Liver (tissue), 3 donors: ENCODE measurements around the gene HENMT1.

Experiments
- EGR1 ChIP-seq, 2 donors: IDR thresholded peaks; 2 replicates each; pipeline ENCODE4 v1.6.1; 2016 to 2018; ENCODE audit warnings: antibody characterized with exemption in 2 of 2, low read depth in 2 of 2
- FOXA1 ChIP-seq: IDR thresholded peaks from 2 replicates; pipeline ENCODE4 v1.6.1; 2016; ENCODE audit warnings: antibody characterized with exemption
- GABPA ChIP-seq, 2 donors: IDR thresholded peaks in 1 of 2; conservative IDR thresholded peaks in 1 of 2; 2 replicates each; pipeline ENCODE4 v1.6.1; 2016; ENCODE audit warnings: antibody characterized with exemption in 2 of 2, mild to moderate bottlenecking in 1 of 2, moderate library complexity in 1 of 2
- JUND ChIP-seq, 2 donors: IDR thresholded peaks; 2 replicates each; pipeline ENCODE4 v1.6.1; 2016; ENCODE audit warnings: antibody characterized with exemption in 2 of 2
- RAD21 ChIP-seq, 2 donors: IDR thresholded peaks; 2 replicates each; pipeline ENCODE4 v1.6.1; 2016; ENCODE audit warnings: antibody characterized with exemption in 2 of 2, mild to moderate bottlenecking in 2 of 2
- REST ChIP-seq: IDR thresholded peaks from 2 replicates; pipeline ENCODE4 v1.6.1; 2016; ENCODE audit warnings: antibody characterized with exemption, mild to moderate bottlenecking
- RXRA ChIP-seq, 2 donors: IDR thresholded peaks; 2 replicates each; pipeline ENCODE4 v1.6.1; 2017 to 2018; ENCODE audit warnings: antibody characterized with exemption in 2 of 2, mild to moderate bottlenecking in 1 of 2
- SP1 ChIP-seq: IDR thresholded peaks from 2 replicates; pipeline ENCODE4 v1.6.1; 2018; ENCODE audit warnings: antibody characterized with exemption, mild to moderate bottlenecking
- TAF1 ChIP-seq: conservative IDR thresholded peaks from 2 replicates; pipeline ENCODE4 v1.6.1; 2016; ENCODE audit warnings: antibody characterized with exemption, mild to moderate bottlenecking
- YY1 ChIP-seq: IDR thresholded peaks from 2 replicates; pipeline ENCODE4 v1.6.1; 2016; ENCODE audit warnings: antibody characterized with exemption, mild to moderate bottlenecking
- TF ChIP-seq, protein P1 (sequence below): IDR thresholded peaks from 2 replicates; pipeline ENCODE4 v1.6.1; 2016; ENCODE audit warnings: antibody characterized with exemption
- TF ChIP-seq, protein P2 (sequence below): fragments of 150-350 bp; IDR thresholded peaks from 2 replicates; pipeline ENCODE4 v1.5.1; 2017; ENCODE audit warnings: improper control_type of control experiment, low read depth, low read length; ENCODE audit not compliant: missing input control
- donor health status: healthy.
- donor health status: healthy.

DNA sequence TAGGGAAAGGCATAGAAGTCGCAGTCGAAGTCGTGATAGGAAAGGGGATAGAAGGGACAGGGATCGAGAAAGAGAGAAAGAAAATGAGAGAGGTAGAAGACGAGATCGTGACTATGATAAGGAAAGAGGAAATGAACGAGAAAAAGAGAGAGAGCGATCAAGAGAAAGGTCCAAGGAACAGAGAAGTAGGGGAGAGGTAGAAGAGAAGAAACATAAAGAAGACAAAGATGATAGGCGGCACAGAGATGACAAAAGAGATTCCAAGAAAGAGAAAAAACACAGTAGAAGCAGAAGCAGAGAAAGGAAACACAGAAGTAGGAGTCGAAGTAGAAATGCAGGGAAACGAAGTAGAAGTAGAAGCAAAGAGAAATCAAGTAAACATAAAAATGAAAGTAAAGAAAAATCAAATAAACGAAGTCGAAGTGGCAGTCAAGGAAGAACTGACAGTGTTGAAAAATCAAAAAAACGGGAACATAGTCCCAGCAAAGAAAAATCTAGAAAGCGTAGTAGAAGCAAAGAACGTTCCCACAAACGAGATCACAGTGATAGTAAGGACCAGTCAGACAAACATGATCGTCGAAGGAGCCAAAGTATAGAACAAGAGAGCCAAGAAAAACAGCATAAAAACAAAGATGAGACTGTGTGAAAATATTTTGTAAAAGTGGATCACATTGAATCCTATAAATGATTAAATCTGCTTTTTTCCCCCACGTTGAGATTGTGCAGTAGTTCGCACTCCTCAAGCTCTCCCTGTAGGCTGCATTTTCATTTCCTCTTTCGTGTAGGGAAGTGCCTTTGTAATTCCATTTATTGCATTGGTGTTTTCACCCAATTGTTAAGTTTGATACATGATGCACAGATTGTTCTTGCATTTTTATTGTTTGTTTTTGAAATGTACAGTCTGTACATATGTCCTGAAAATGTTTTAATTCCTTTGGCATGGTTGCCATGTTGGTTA lies 38.8 kb upstream of the HENMT1 start:
- TF ChIP-seq FOXA1 (no peak), RAD21 (IDR thresholded peaks at IDR 0.05) (no peak), JUND (IDR thresholded peaks at IDR 0.05) (no peak), SP1 (no peak), EGR1 (IDR thresholded peaks at IDR 0.05; ENCODE audit: low read depth in 2 of 2) (no peak), REST (no peak), GABPA (IDR thresholded peaks at IDR 0.05 in 1 of 2, conservative IDR thresholded peaks at IDR 0.05 in 1 of 2) (no peak), RXRA (IDR thresholded peaks at IDR 0.05) (no peak), TAF1 (no peak), YY1 (no peak)
- TF ChIP-seq, protein P1, sequence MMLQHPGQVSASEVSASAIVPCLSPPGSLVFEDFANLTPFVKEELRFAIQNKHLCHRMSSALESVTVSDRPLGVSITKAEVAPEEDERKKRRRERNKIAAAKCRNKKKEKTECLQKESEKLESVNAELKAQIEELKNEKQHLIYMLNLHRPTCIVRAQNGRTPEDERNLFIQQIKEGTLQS = no peak
- TF ChIP-seq, protein P2, sequence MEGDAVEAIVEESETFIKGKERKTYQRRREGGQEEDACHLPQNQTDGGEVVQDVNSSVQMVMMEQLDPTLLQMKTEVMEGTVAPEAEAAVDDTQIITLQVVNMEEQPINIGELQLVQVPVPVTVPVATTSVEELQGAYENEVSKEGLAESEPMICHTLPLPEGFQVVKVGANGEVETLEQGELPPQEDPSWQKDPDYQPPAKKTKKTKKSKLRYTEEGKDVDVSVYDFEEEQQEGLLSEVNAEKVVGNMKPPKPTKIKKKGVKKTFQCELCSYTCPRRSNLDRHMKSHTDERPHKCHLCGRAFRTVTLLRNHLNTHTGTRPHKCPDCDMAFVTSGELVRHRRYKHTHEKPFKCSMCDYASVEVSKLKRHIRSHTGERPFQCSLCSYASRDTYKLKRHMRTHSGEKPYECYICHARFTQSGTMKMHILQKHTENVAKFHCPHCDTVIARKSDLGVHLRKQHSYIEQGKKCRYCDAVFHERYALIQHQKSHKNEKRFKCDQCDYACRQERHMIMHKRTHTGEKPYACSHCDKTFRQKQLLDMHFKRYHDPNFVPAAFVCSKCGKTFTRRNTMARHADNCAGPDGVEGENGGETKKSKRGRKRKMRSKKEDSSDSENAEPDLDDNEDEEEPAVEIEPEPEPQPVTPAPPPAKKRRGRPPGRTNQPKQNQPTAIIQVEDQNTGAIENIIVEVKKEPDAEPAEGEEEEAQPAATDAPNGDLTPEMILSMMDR = no peak
